Measurements from ENCODE around the gene PKDREJ. TPM values are rescaled to one million over a fixed set of nuclear protein-coding genes. Genes with fewer than 3 reads are reported as not detected.

Gene PKDREJ
- total and polyA plus RNA-seq, 11 donors, result 0.03 to 0.16 (median 0.08) TPM; not detected in 2

GRCh38 chr22:46224044-46224897 is 38.9 kb downstream of the PKDREJ start:
- 85 to 90% (median 87%) methylated on average over 23 of the region's 23 CpGs for WGBS, 4 donors
- Histone ChIP-seq H3K4me1 (no peaks in the 10 kb centered on the region), H3K36me3 (peaks cover 0 to 75% (median 51%) of the 10 kb centered on the region in 9 donors), H3K4me3 (no peak overlapping the region), H3K9me3 (no peaks in the 10 kb centered on the region), H3K27me3 (no peaks in the 10 kb centered on the region), H3K27ac (peak overlapping the region in 1 of 12 donors; percentile 34)
- TF ChIP-seq CTCF (IDR thresholded peaks at IDR 0.05) (no peak), POLR2A (IDR thresholded peaks at IDR 0.05) (no peak)
- no peak for DNase-seq
- ATAC-seq, result peak in 1 of 4 donors; percentile 21
- intact Hi-C loops (cut with DNase I), result no loop called here

DNA sequence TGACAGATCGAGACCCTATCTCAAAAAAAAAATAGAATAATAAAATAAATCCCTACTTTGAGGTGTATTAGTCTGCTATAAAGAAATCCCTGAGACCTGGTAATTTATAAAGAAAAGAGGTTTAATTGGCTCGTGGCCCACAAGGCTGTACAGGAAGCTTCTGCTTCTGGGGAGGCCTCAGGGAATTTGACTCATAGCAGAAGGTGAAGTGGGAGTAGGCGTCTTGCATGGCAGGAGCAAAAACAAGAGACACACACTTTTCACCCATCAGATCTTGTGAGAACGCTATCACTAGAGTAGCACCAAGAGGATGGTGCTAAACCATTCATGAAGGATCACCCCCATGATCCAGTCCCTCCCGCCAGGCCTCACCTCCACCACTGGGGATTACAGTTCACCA is 42.2 kb downstream of the PKDREJ start:
- TF ChIP-seq POLR2A (IDR thresholded peaks at IDR 0.05) (no peak), CTCF (IDR thresholded peaks at IDR 0.05) (no peak)
- H3K4me3 ChIP-seq, result no peak overlapping the region
- intact Hi-C loops (cut with DNase I), result no loop called here
- no peaks in the 10 kb centered on the region for H3K4me1 ChIP-seq
- DNase-seq (no peak), ATAC-seq (no peak)
- no peak overlapping the region for H3K27ac ChIP-seq
- WGBS, 4 donors, result 81 to 84% (median 83%) methylated on average over 5 of the region's 5 CpGs
- H3K36me3 ChIP-seq, result peaks cover 0 to 94% (median 76%) of the 10 kb centered on the region in 9 donors
- H3K27me3 ChIP-seq, result no peaks in the 10 kb centered on the region
- H3K9me3 ChIP-seq, result no peaks in the 10 kb centered on the region

GRCh38 chr22:46219636-46220035 is 43.5 kb downstream of the PKDREJ start:
- H3K4me3 ChIP-seq, result no peak overlapping the region
- H3K9me3 ChIP-seq, result no peaks in the 10 kb centered on the region
- H3K27me3 ChIP-seq, result no peaks in the 10 kb centered on the region
- no peaks in the 10 kb centered on the region for H3K4me1 ChIP-seq
- TF ChIP-seq POLR2A (IDR thresholded peaks at IDR 0.05) (no peak), CTCF (IDR thresholded peaks at IDR 0.05) (no peak)
- peaks cover 0 to 98% (median 78%) of the 10 kb centered on the region in 9 donors for H3K36me3 ChIP-seq
- 69 to 79% (median 72%) methylated on average over 10 of the region's 10 CpGs for WGBS, 4 donors
- ATAC-seq (no peak), DNase-seq (no peak)
- no peak overlapping the region for H3K27ac ChIP-seq
- intact Hi-C loops (cut with DNase I), result no loop called here

- ATAC-seq, result peak in 1 of 4 donors; percentile 13
- TF ChIP-seq CTCF (IDR thresholded peaks at IDR 0.05) (no peak), POLR2A (IDR thresholded peaks at IDR 0.05) (no peak)
- intact Hi-C loops (cut with DNase I), result no loop called here
- Histone ChIP-seq H3K4me3 (no peak overlapping the region), H3K36me3 (peaks cover 0 to 81% (median 62%) of the 10 kb centered on the region in 9 donors), H3K4me1 (no peaks in the 10 kb centered on the region), H3K27ac (no peak overlapping the region), H3K27me3 (no peaks in the 10 kb centered on the region), H3K9me3 (peaks cover 0 to 10% (median 1%) of the 10 kb centered on the region in 12 donors)
- 96 to 99% (median 98%) methylated on average over 28 of the region's 28 CpGs for WGBS, 4 donors
- DNase-seq, result no peak
These were observed 48.5 kb downstream of the PKDREJ start for GRCh38 chr22:46214616-46215015.
